Mesenchymal stem cell (in vitro differentiated cells and primary cell): ENCODE data around the gene RC3H2.
"Not testable (repeated sequence)": the region's sequence is repeated elsewhere in the genome, so short reads cannot be mapped to it uniquely, and the experiment has no call there.

Experiments used
- DNase-seq: peaks from one replicate; pipeline ENCODE4 v3.0.0-alpha.2; 2013
- H2AFZ ChIP-seq: one replicate; pipeline ENCODE4 v1.6.1; 2013; ENCODE audit warnings: low read depth, mild to moderate bottlenecking, control low read depth, inconsistent platforms, low read length, moderate library complexity
- H2AK5ac ChIP-seq: 2 replicates; pipeline ENCODE4 v1.6.1; 2013; ENCODE audit warnings: low read length, moderate library complexity, mild to moderate bottlenecking, inconsistent platforms; ENCODE audit not compliant: severe bottlenecking
- H2BK120ac ChIP-seq: one replicate; pipeline ENCODE4 v1.6.1; 2013; ENCODE audit warnings: low read depth, mild to moderate bottlenecking, inconsistent platforms, low read length, moderate library complexity
- H2BK12ac ChIP-seq, 2 experiments: one replicate each; pipeline ENCODE4 v1.6.1; 2013; ENCODE audit warnings: inconsistent platforms in 2 of 2, low read length in 2 of 2, mild to moderate bottlenecking in 2 of 2, moderate library complexity in 2 of 2, control low read depth in 1 of 2
- H2BK15ac ChIP-seq: one replicate; pipeline ENCODE4 v1.6.1; 2013; ENCODE audit warnings: mild to moderate bottlenecking, low read depth, inconsistent platforms; ENCODE audit not compliant: poor library complexity, severe bottlenecking
- H2BK5ac ChIP-seq: 2 replicates; pipeline ENCODE4 v1.6.1; 2013; ENCODE audit warnings: low read depth, mild to moderate bottlenecking, low read length, control low read depth, inconsistent platforms; ENCODE audit not compliant: poor library complexity, severe bottlenecking
- H3K14ac ChIP-seq, 2 experiments: one replicate each; pipeline ENCODE4 v1.6.1; 2013; ENCODE audit warnings: inconsistent platforms in 2 of 2, low read length in 2 of 2, control low read depth in 1 of 2, mild to moderate bottlenecking in 1 of 2, moderate library complexity in 1 of 2
- H3K18ac ChIP-seq, 2 experiments: one replicate each; pipeline ENCODE4 v1.6.1; 2013; ENCODE audit warnings: inconsistent platforms in 2 of 2, low read length in 2 of 2, control low read depth in 1 of 2, low read depth in 1 of 2, mild to moderate bottlenecking in 1 of 2
- H3K23ac ChIP-seq, 2 experiments: one replicate each; pipeline ENCODE4 v1.6.1; 2013; ENCODE audit warnings: inconsistent platforms in 2 of 2, low read length in 2 of 2, mild to moderate bottlenecking in 2 of 2, moderate library complexity in 2 of 2, control low read depth in 1 of 2
- H3K27ac ChIP-seq: 2 replicates; pipeline ENCODE4 v1.5.1; 2013; ENCODE audit warnings: mild to moderate bottlenecking, moderate library complexity, low read length, control low read depth, inconsistent platforms; ENCODE audit not compliant: poor library complexity, severe bottlenecking
- H3K27me3 ChIP-seq, 2 experiments: 2 replicates each; pipeline versions ENCODE4 v1.6.1 to v1.7.0; 2013; ENCODE audit warnings: low read length in 2 of 2, mild to moderate bottlenecking in 2 of 2, moderate library complexity in 2 of 2, control low read depth in 1 of 2, inconsistent platforms in 1 of 2; ENCODE audit not compliant: control insufficient read depth in 1 of 2, insufficient read depth in 1 of 2
- H3K36me3 ChIP-seq, 2 experiments: 2 replicates each; pipeline versions ENCODE4 v1.6.1 to v1.7.0; 2013; ENCODE audit warnings: low read length in 2 of 2, control low read depth in 1 of 2, inconsistent platforms in 1 of 2, low read depth in 1 of 2, mild to moderate bottlenecking in 1 of 2; ENCODE audit not compliant: insufficient read depth in 2 of 2, control insufficient read depth in 1 of 2
- H3K4ac ChIP-seq, 2 experiments: one replicate each; pipeline ENCODE4 v1.6.1; 2013; ENCODE audit warnings: inconsistent platforms in 2 of 2, low read length in 2 of 2, mild to moderate bottlenecking in 2 of 2, moderate library complexity in 2 of 2, control low read depth in 1 of 2, low read depth in 1 of 2
- H3K4me1 ChIP-seq: 2 replicates; pipeline ENCODE4 v1.6.1; 2013; ENCODE audit warnings: low read depth, low read length, control low read depth; ENCODE audit not compliant: control insufficient read depth, insufficient read depth
- H3K4me2 ChIP-seq: 2 replicates; pipeline ENCODE4 v1.6.1; 2013; ENCODE audit warnings: low read length, mild to moderate bottlenecking, inconsistent platforms; ENCODE audit not compliant: poor library complexity, severe bottlenecking
- H3K4me3 ChIP-seq, 2 experiments: 2 replicates each; pipeline versions ENCODE4 v1.5.1 to v1.7.0; 2013; ENCODE audit warnings: low read length in 2 of 2, mild to moderate bottlenecking in 2 of 2, control low read depth in 1 of 2, low read depth in 1 of 2; ENCODE audit not compliant: insufficient read depth in 1 of 2
- H3K79me1 ChIP-seq: replicated peaks from 2 replicates; pipeline ENCODE4 v1.6.1; 2013; ENCODE audit warnings: mild to moderate bottlenecking, control low read depth, low read length, inconsistent platforms; ENCODE audit not compliant: poor library complexity, severe bottlenecking
- H3K9ac ChIP-seq: 2 replicates; pipeline ENCODE4 v1.7.0; 2013; ENCODE audit warnings: mild to moderate bottlenecking, low read length, moderate library complexity
- H3K9me3 ChIP-seq: 2 replicates; pipeline ENCODE4 v1.7.0; 2013; ENCODE audit warnings: mild to moderate bottlenecking, low read length; ENCODE audit not compliant: control insufficient read depth
- H4K8ac ChIP-seq: one replicate; pipeline ENCODE4 v1.6.1; 2013; ENCODE audit warnings: inconsistent platforms, mild to moderate bottlenecking, low read length, moderate library complexity
- H4K91ac ChIP-seq: one replicate; pipeline ENCODE4 v1.6.1; 2013; ENCODE audit warnings: mild to moderate bottlenecking, low read length, inconsistent platforms
- WGBS: methylation state at CpG from one replicate; pipeline ENCODE4 v1.1.7; 2013; ENCODE audit warnings: mixed read lengths; 5-methylcytosine and 5-hydroxymethylcytosine counted together

RC3H2 gene

GRCh38 chr9:122852085-122852786 is 52.9 kb downstream of the RC3H2 start:
- H3K23ac ChIP-seq, H2AK5ac ChIP-seq, H2BK5ac ChIP-seq, H4K8ac ChIP-seq, H2AFZ ChIP-seq, H3K4me1 ChIP-seq, H3K18ac ChIP-seq, H3K9ac ChIP-seq, H3K27me3 ChIP-seq, DNase-seq, H2BK12ac ChIP-seq, H3K14ac ChIP-seq, H3K4ac ChIP-seq, H3K27ac ChIP-seq, H3K79me1 ChIP-seq, H3K4me2 ChIP-seq, H3K4me3 ChIP-seq, H2BK15ac ChIP-seq, H2BK120ac ChIP-seq, H3K9me3 ChIP-seq, H4K91ac ChIP-seq: not testable (repeated sequence)
- no CpG with 5 or more reads among the region's 59 CpGs for WGBS
- peaks cover 20 to 80% of the 10 kb centered on the region in 2 experiments for H3K36me3 ChIP-seq

GRCh38 chr9:122848256-122848943 is 56.8 kb downstream of the RC3H2 start:
- Histone ChIP-seq H3K79me1 (no peaks in the 10 kb centered on the region), H2BK5ac (no peak overlapping the region), H3K27me3 (no peaks in the 10 kb centered on the region), H3K4ac (no peak overlapping the region), H2BK15ac (no peak overlapping the region), H3K14ac (no peak overlapping the region), H2BK120ac (no peak overlapping the region), H3K4me3 (no peak overlapping the region), H3K27ac (no peak overlapping the region), H3K4me1 (no peaks in the 10 kb centered on the region), H3K23ac (no peak overlapping the region), H3K36me3 (peaks cover 9 to 63% of the 10 kb centered on the region in 2 experiments), H4K91ac (no peak overlapping the region), H3K18ac (no peak overlapping the region), H2AK5ac (no peak overlapping the region), H2AFZ (no peak overlapping the region), H2BK12ac (no peak overlapping the region), H3K9ac (no peak overlapping the region), H3K9me3 (no peaks in the 10 kb centered on the region), H3K4me2 (no peak overlapping the region), H4K8ac (no peak overlapping the region)
- DNase-seq = no peak
- 95% methylated on average over 1 of the region's 2 CpGs for WGBS

- Histone ChIP-seq H3K79me1 (no peaks in the 10 kb centered on the region), H4K8ac (no peak overlapping the region), H2AFZ (no peak overlapping the region), H2BK120ac (no peak overlapping the region), H3K23ac (no peak overlapping the region), H3K4me3 (no peak overlapping the region), H3K27me3 (no peaks in the 10 kb centered on the region), H3K9me3 (no peaks in the 10 kb centered on the region), H2BK5ac (no peak overlapping the region), H3K4me1 (no peaks in the 10 kb centered on the region), H3K18ac (no peak overlapping the region), H3K27ac (no peak overlapping the region), H4K91ac (no peak overlapping the region), H2BK15ac (no peak overlapping the region), H3K4ac (no peak overlapping the region), H3K14ac (no peak overlapping the region), H3K9ac (no peak overlapping the region), H2BK12ac (no peak overlapping the region), H3K4me2 (no peak overlapping the region), H3K36me3 (peaks cover 4 to 61% of the 10 kb centered on the region in 2 experiments), H2AK5ac (no peak overlapping the region)
- no peak for DNase-seq
- WGBS = 97% methylated on average over 3 of the region's 5 CpGs
Measured at GRCh38 chr9:122846371-122846940, 58.7 kb downstream of the RC3H2 start.

DNA sequence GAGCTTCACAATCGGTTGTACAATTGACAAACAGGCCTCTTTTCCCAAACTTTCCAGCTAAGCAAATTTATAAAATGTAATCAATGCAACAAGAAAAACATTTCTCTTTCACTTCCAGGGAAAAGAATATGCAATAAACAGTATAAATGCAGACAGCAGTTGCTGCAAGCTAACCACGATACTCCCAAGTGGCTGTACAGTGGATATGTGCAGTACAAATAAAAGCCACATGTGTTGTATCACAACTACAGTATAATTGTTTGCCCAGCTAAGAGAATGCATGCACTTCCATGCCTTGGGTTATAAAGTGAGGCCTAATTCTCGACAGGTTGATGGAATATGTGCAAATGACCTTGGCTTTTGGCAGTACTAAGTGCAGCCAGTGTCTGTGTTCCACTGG is 60.0 kb downstream of the RC3H2 start:
- Histone ChIP-seq H3K27ac (no peak overlapping the region), H4K91ac (no peak overlapping the region)

More for the DNA sequence above, 60.0 kb downstream of the RC3H2 start:
- no peak overlapping the region for H2BK12ac ChIP-seq
- H3K4me3 ChIP-seq = no peak overlapping the region
- no peak overlapping the region for H2AK5ac ChIP-seq
- no peak overlapping the region for H3K4me2 ChIP-seq
- H2BK15ac ChIP-seq = no peak overlapping the region
- H2BK5ac ChIP-seq = no peak overlapping the region
- no peak overlapping the region for H3K23ac ChIP-seq
- no peak overlapping the region for H3K14ac ChIP-seq
- H3K4me1 ChIP-seq = no peaks in the 10 kb centered on the region
- no peak overlapping the region for H4K8ac ChIP-seq
- peak overlapping the region; percentile 12 for H3K9ac ChIP-seq
- H2BK120ac ChIP-seq = no peak overlapping the region
- no peaks in the 10 kb centered on the region for H3K9me3 ChIP-seq
- no peak overlapping the region for H3K4ac ChIP-seq
- no peaks in the 10 kb centered on the region for H3K27me3 ChIP-seq
- H3K79me1 ChIP-seq = no peaks in the 10 kb centered on the region
- 100% methylated on average over 2 of the region's 3 CpGs for WGBS
- H3K18ac ChIP-seq = no peak overlapping the region
- no peak for DNase-seq
- H3K36me3 ChIP-seq = peaks cover 0 to 49% of the 10 kb centered on the region in 2 experiments
- no peak overlapping the region for H2AFZ ChIP-seq
